ENCODE data around the gene EFEMP1. TPM values are rescaled to one million over a fixed set of nuclear protein-coding genes. Genes with fewer than 3 reads are reported as not detected.
"Not testable (repeated sequence)": the region's sequence is repeated elsewhere in the genome, so short reads cannot be mapped to it uniquely, and the experiment has no call there.

EFEMP1 gene
- total and polyA plus RNA-seq, 9 of the 15 experiments (the other 6 are each of a cell fraction or from before 2014, with no cell fraction given), result 0.05 to 6.2 (median 0.22) TPM

DNA sequence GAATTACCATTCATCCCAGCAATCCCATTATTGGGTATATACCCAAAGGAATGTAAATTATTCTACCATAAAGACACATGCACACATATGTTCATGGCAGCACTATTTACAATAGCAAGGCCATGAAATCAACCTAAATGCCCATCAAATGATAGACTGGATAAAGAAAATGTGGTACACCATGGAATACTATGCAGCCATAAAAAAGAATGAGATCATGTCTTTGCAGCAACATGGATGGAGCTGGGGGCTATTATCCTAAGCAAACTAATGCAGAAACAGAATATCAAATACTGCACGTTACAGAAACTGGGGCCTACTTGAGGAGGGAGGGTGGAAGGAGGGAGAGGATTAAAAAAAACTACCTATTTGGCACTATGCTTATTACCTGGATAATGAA, 85.5 kb downstream of the EFEMP1 start:
- H2AFZ ChIP-seq (ENCODE audit: low read depth, low read length); H3K79me2 ChIP-seq (ENCODE audit: control insufficient read depth, insufficient read depth, low read length); intact Hi-C loops (cut with micrococcal nuclease); H3K36me3 ChIP-seq (ENCODE audit: control insufficient read depth, insufficient read depth, low read length); H3K4me1 ChIP-seq (replicated peaks in 1 of 2; ENCODE audit: control insufficient read depth in 2 of 2, insufficient read depth in 2 of 2, low read length in 2 of 2); H3K27me3 ChIP-seq (ENCODE audit: control insufficient read depth in 2 of 2, insufficient read depth in 2 of 2, low read length in 2 of 2); H3K4me3 ChIP-seq; CTCF ChIA-PET (ENCODE audit: low intra/inter-chr PET ratio); ATAC-seq; H3K27ac ChIP-seq (ENCODE audit: extremely low read depth, low read depth, low read length); H4K20me1 ChIP-seq (replicated peaks; ENCODE audit: control insufficient read depth, insufficient read depth, low read length); DNase-seq (ENCODE audit: extremely low read depth in 1 of 4, low spot score in 3 of 4); H3K9me3 ChIP-seq (replicated peaks; ENCODE audit: control insufficient read depth, insufficient read depth, low read depth, low read length); H3K9me1 ChIP-seq (ENCODE audit: control insufficient read depth, insufficient read depth, low read length); H3K9ac ChIP-seq (ENCODE audit: insufficient read depth in 1 of 2, low read depth in 2 of 2, low read length in 2 of 2); in situ Hi-C loops (cut with MboI); BruUV-seq (replicated peaks); FAIRE-seq; H3K4me2 ChIP-seq (ENCODE audit: insufficient read depth, low read length): not testable (repeated sequence)
- peak; percentile 83 for TF ChIP-seq ZNF146 (CRISPR knock-in tag; IDR thresholded peaks at IDR 0.05; ENCODE audit: unreplicated experiment)
- 5% methylated on average over 1 of the region's 1 CpG for WGBS (ENCODE audit: insufficient coverage, low coverage, missing lambda C conversion rate)
- POLR2A ChIA-PET, result interaction anchor here (0.8 kb wide), 1 partner anchor 22 kb away, joined by 4 read pairs; no protein-coding TSS in a partner anchor

DNA sequence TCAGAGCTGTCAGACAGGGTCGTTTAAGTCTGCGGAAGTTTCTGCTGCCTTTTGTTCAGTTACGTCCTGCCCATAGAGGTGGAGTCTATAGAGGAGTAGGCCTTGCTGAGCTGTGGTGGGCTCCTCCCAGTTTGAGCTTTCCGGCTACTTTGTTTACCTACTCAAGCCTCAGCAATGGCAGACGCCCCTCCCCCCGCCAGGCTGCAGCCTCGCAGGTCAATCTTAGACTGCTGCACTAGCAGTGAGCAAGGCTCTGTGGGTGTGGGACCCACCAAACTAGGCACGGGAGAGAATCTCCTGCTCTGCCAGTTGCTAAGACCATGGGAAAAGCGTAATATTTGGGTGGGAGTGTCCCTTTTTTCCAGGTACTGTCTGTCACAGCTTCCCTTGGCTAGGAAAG, 86.5 kb downstream of the EFEMP1 start:
- ATAC-seq (peak; percentile 50), DNase-seq (ENCODE audit: extremely low read depth in 1 of 4, low spot score in 3 of 4) (peak in 1 of 4 experiments; percentile 23), FAIRE-seq (no peak)
- Histone ChIP-seq H3K36me3 (ENCODE audit: control insufficient read depth, insufficient read depth, low read length) (no peaks in the 10 kb centered on the region), H3K27me3 (ENCODE audit: control insufficient read depth in 2 of 2, insufficient read depth in 2 of 2, low read length in 2 of 2) (no peaks in the 10 kb centered on the region), H3K9me1 (ENCODE audit: control insufficient read depth, insufficient read depth, low read length) (no peaks in the 10 kb centered on the region), H3K4me2 (ENCODE audit: insufficient read depth, low read length) (peak overlapping the region; percentile 41), H3K9ac (ENCODE audit: insufficient read depth in 1 of 2, low read depth in 2 of 2, low read length in 2 of 2) (no peak overlapping the region), H3K9me3 (replicated peaks; ENCODE audit: control insufficient read depth, insufficient read depth, low read depth, low read length) (no peaks in the 10 kb centered on the region), H3K27ac (ENCODE audit: extremely low read depth, low read depth, low read length) (no peak overlapping the region), H3K4me3 (no peak overlapping the region), H3K79me2 (ENCODE audit: control insufficient read depth, insufficient read depth, low read length) (no peaks in the 10 kb centered on the region), H3K4me1 (replicated peaks in 1 of 2; ENCODE audit: control insufficient read depth in 2 of 2, insufficient read depth in 2 of 2, low read length in 2 of 2) (no peaks in the 10 kb centered on the region; a peak in 1 of 5 replicates), H2AFZ (ENCODE audit: low read depth, low read length) (peak overlapping the region; percentile 90), H4K20me1 (replicated peaks; ENCODE audit: control insufficient read depth, insufficient read depth, low read length) (no peaks in the 10 kb centered on the region)
- WGBS (ENCODE audit: insufficient coverage, low coverage, missing lambda C conversion rate), result 2% methylated on average over 9 of the region's 9 CpGs
- ChIA-PET POLR2A (interaction anchor here (0.6 to 1.1 kb wide), 3 partner anchors 11 to 38 kb away, joined by 3 to 4 read pairs (median 4); no protein-coding TSS in a partner anchor), CTCF (ENCODE audit: low intra/inter-chr PET ratio) (no interaction called here)
- no TSS peak for BruUV-seq (replicated peaks)
- TF ChIP-seq ELF1 (tag; IDR thresholded peaks at IDR 0.05) (no peak), FUS (optimal IDR thresholded peaks at IDR 0.05; ENCODE audit: low read depth, low read length) (no peak), PCBP1 (IDR thresholded peaks at IDR 0.05; ENCODE audit: low read depth, low read length, poor library complexity, severe bottlenecking) (no peak), ZNF174 (CRISPR knock-in tag; IDR thresholded peaks at IDR 0.05) (no peak), HNRNPK (IDR thresholded peaks at IDR 0.05; ENCODE audit: low read depth, low read length, poor library complexity, severe bottlenecking) (no peak), ZNF212 (CRISPR knock-in tag; IDR thresholded peaks at IDR 0.05) (no peak), KDM1A (IDR thresholded peaks at IDR 0.05) (no peak), SAP30 (IDR thresholded peaks at IDR 0.05; ENCODE audit: borderline replicate concordance, insufficient read depth, low read depth, low read length, poor library complexity, severe bottlenecking) (no peak), ZBTB8A (IDR thresholded peaks at IDR 0.05; ENCODE audit: partially characterized antibody) (no peak), ZNF668 (CRISPR knock-in tag; IDR thresholded peaks at IDR 0.05) (no peak), ZNF354B (CRISPR knock-in tag; IDR thresholded peaks at IDR 0.05) (no peak)
- intact Hi-C loops (cut with micrococcal nuclease), result no loop called here
- in situ Hi-C loops (cut with MboI), result no loop called here

Data from K562 (cell line).